Vagina (tissue), 2 donors: ENCODE measurements around the gene OPRD1. TPM values are rescaled to one million over a fixed set of nuclear protein-coding genes. Genes with fewer than 3 reads are reported as not detected.
"Not testable (repeated sequence)": the region's sequence is repeated elsewhere in the genome, so short reads cannot be mapped to it uniquely, and the experiment has no call there.

Experiments used
- DNase-seq, 2 donors: peaks; one replicate each; pipeline ENCODE4 v3.0.0-alpha.2; 2017; ENCODE audit errors: extremely low spot score in 2 of 2
- H3K27ac ChIP-seq: fragments of 200-600 bp; sonication (generic); one replicate; pipeline ENCODE4 v1.5.1; 2019
- H3K27me3 ChIP-seq: fragments of 200-600 bp; sonication (generic); one replicate; pipeline ENCODE4 v1.5.1; 2019
- H3K36me3 ChIP-seq, 2 donors: fragments of 200-600 bp; sonication (generic); one replicate each; pipeline ENCODE4 v1.5.1; 2017 to 2019
- H3K4me1 ChIP-seq: fragments of 200-600 bp; sonication (generic); one replicate; pipeline ENCODE4 v1.5.1; 2019
- H3K4me3 ChIP-seq, 2 donors: fragments of 200-600 bp; sonication (generic); 1 replicate in 1 of 2; 2 replicates in 1 of 2; pipeline ENCODE4 v1.5.1; 2016 to 2019
- H3K9me3 ChIP-seq: fragments of 200-600 bp; sonication (generic); one replicate; pipeline ENCODE4 v1.5.1; 2019
- POLR2A ChIP-seq, 2 donors: fragments of 450-650 bp; IDR thresholded peaks; one replicate each; pipeline ENCODE4 v1.6.1; 2017; ENCODE audit warnings: antibody characterized with exemption in 2 of 2, mild to moderate bottlenecking in 2 of 2, moderate library complexity in 2 of 2
- POLR2AphosphoS5 ChIP-seq, 2 donors: sonication (generic); formaldehyde crosslinking; IDR thresholded peaks; one replicate each; pipeline ENCODE4 v1.9.0; 2017; ENCODE audit warnings: antibody characterized with exemption in 2 of 2, mild to moderate bottlenecking in 2 of 2, low read depth in 1 of 2; ENCODE audit not compliant: insufficient read depth in 1 of 2
- intact Hi-C: fragments of 100-400 bp; cut with DNase I; formaldehyde crosslinking; loops from one replicate; pipeline ENCODE4 v1.15.1; 2023
- total RNA-seq: library from RNA; depleted of rRNA; stranded (reverse); fragments of >200 nt; gene quantifications from one replicate; pipeline ENCODE4 v1.2.3, GENCODE V29; 2016
- TF ChIP-seq, protein P1 (sequence below), 3 experiments: fragments of 450-650 bp in 2 of 3; fragments of 200-600 bp in 1 of 3; sonication (generic) in 1 of 3; IDR thresholded peaks; one replicate each; pipeline ENCODE4 v1.5.1; 2017 to 2019; ENCODE audit warnings: antibody characterized with exemption in 3 of 3, mild to moderate bottlenecking in 2 of 3, moderate library complexity in 2 of 3

OPRD1 gene
- total RNA-seq, 1 donor from 2014 or later: 2.2 TPM

DNA sequence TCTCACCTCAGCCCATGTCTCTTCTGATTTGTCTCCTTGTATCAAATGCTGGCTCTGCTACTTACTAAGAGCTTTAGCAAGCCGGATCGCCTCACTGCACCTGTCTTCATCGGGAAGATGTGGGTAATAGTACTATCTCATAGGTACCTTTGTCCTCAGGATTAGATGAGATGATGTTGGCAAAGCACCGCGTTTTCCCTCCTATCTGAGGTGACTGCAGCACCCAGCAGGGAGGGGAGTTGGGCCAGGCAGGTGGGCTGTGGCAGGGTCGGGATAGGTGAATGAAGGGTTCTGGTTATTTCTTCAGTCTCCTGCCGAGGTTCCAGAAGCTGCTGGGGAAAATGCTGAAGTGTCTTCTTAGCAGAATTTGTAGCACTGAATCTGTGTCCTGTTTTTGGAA is 5.2 kb downstream of the OPRD1 start:
- no peaks in the 10 kb centered on the region for H3K4me1 ChIP-seq
- no peak overlapping the region for H3K27ac ChIP-seq
- no peaks in the 10 kb centered on the region for H3K36me3 ChIP-seq
- no peak overlapping the region for H3K4me3 ChIP-seq
- intact Hi-C loops: no loop called here
- H3K9me3 ChIP-seq: no peaks in the 10 kb centered on the region
- DNase-seq: no peak
- peaks cover 4% of the 10 kb centered on the region for H3K27me3 ChIP-seq
- no peak for TF ChIP-seq POLR2AphosphoS5 (IDR thresholded peaks at IDR 0.05; ENCODE audit: insufficient read depth in 1 of 2, low read depth in 1 of 2)
- TF ChIP-seq, protein P1, sequence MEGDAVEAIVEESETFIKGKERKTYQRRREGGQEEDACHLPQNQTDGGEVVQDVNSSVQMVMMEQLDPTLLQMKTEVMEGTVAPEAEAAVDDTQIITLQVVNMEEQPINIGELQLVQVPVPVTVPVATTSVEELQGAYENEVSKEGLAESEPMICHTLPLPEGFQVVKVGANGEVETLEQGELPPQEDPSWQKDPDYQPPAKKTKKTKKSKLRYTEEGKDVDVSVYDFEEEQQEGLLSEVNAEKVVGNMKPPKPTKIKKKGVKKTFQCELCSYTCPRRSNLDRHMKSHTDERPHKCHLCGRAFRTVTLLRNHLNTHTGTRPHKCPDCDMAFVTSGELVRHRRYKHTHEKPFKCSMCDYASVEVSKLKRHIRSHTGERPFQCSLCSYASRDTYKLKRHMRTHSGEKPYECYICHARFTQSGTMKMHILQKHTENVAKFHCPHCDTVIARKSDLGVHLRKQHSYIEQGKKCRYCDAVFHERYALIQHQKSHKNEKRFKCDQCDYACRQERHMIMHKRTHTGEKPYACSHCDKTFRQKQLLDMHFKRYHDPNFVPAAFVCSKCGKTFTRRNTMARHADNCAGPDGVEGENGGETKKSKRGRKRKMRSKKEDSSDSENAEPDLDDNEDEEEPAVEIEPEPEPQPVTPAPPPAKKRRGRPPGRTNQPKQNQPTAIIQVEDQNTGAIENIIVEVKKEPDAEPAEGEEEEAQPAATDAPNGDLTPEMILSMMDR (IDR thresholded peaks at IDR 0.05): no peak
- no peak for TF ChIP-seq POLR2A (IDR thresholded peaks at IDR 0.05)

DNA sequence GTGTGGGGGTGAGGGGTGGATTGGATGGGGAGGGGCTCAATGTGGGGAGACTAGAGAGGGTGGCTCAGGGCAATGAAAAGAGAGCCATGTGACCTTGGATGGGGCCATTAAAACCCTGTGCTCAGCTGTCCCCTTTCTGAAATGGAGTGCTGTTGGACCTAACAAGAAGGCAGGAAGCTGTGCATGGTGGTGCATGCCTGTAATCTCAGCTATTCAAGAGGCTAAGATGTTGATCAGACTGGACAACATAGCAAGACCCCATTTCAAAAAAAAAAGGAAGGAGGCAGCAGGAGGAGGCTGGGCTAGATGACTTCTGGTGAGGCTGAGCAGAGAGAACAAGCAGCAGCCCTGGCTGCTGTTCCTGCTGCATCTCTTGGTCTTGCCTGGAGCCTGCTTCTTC is 7.0 kb downstream of the OPRD1 start:
- Histone ChIP-seq H3K27me3 (peaks cover under 1% of the 10 kb centered on the region), H3K36me3 (no peaks in the 10 kb centered on the region), H3K27ac (no peak overlapping the region), H3K4me1 (no peaks in the 10 kb centered on the region), H3K4me3 (no peak overlapping the region), H3K9me3 (no peaks in the 10 kb centered on the region)
- intact Hi-C loops: no loop called here
- TF ChIP-seq, protein P1 (IDR thresholded peaks at IDR 0.05): no peak
- TF ChIP-seq POLR2A (IDR thresholded peaks at IDR 0.05) (no peak), POLR2AphosphoS5 (IDR thresholded peaks at IDR 0.05; ENCODE audit: insufficient read depth in 1 of 2, low read depth in 1 of 2) (no peak)
- no peak for DNase-seq

DNA sequence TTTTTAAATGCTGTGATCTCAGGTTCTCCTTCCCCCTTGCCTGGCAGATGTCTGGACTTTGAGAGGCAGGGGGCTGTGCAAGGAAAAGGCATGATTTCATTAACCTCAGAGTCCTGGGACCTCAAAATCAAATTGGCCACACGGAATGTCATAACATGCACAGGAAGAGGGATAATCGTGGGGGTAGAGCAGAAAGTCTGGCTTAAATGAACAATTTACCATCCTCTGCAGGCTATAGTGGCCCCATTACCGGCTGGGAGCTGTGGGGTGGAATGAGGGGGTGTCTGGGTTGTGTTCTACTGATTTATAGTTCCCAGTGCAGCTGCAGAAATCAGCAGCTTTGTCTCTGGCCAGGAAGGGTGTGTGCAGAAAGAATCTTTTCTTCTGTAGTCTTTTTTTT is 10.8 kb downstream of the OPRD1 start:
- Histone ChIP-seq H3K4me3 (no peak overlapping the region), H3K4me1 (no peaks in the 10 kb centered on the region), H3K9me3 (no peaks in the 10 kb centered on the region), H3K27me3 (no peaks in the 10 kb centered on the region), H3K27ac (no peak overlapping the region), H3K36me3 (no peaks in the 10 kb centered on the region)
- TF ChIP-seq, protein P1 (IDR thresholded peaks at IDR 0.05): no peak
- TF ChIP-seq POLR2AphosphoS5 (IDR thresholded peaks at IDR 0.05; ENCODE audit: insufficient read depth in 1 of 2, low read depth in 1 of 2) (no peak), POLR2A (IDR thresholded peaks at IDR 0.05) (no peak)
- intact Hi-C loops: no loop called here
- no peak for DNase-seq

DNA sequence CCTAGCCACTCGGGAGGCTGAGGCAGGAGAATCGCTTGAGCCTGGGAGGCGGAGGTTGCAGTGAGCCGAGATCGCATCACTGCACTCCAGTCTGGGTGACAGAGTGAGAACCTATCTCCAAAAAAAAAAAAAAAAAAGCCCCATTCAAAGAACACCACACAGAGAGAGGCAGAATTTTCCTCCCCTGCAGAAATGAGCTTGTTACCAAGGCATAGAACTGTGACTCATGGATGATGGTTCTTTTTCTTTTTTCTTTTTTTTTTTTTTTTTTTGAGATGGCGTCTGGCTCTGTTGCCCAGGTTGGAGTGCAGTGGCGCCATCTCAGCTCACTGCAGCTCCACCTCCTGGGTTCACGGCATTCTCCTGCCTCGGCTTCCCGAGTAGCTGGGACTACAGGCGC is 12.1 kb downstream of the OPRD1 start:
- H3K27ac ChIP-seq, intact Hi-C loops, DNase-seq, H3K27me3 ChIP-seq, H3K4me3 ChIP-seq, H3K9me3 ChIP-seq, H3K36me3 ChIP-seq, H3K4me1 ChIP-seq: not testable (repeated sequence)

DNA sequence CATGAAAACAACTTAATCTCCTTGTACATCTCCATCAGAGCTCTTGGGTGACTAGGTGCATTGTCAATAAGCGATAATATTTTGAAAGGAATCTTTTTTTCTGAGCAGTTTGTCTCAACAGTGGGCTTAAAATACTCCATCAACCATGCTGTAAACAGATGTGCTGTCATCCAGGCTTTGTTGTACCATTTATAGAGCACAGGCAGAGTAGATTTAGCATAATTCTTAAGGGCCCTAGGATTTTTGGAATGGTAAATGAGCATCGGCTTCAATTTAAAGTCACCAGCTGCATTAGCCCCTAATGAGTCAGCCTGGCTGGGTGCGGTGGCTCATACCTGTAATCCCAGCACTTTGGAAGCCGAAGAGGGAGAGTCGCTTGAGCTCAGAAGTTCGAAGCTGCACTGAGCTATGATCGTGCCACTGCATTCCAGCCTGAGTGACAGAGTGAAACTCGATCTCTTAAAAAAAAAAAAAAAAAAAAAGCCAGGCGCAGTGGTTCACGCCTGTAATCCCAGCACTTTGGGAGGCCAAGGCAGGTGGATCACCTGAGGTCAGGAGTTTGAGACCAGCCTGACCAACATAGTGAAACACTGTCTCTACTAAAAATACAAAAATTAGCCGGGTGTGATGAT is 16.4 kb downstream of the OPRD1 start:
- H3K36me3 ChIP-seq, DNase-seq, H3K27ac ChIP-seq, H3K9me3 ChIP-seq, H3K4me1 ChIP-seq, H3K27me3 ChIP-seq, intact Hi-C loops, H3K4me3 ChIP-seq: not testable (repeated sequence)

DNA sequence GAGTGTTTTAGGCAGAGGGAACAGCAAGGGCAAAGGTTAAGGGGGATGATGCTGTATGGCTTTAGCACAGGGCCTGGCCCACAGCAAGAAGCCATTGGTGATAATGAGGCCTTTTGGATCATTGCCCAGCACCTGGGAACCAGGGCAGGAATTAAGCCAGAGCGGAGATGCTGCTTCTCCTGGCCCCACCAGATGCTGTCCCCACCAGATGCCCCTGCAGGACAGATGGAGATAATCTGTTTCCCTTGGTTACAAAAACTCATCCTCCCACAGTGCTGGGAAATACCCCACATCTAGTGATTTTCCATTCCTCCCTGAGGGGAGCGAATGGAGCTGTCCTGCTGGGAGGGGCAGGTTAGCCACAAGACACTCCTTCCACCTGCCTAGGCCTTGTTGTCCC is 18.8 kb downstream of the OPRD1 start:
- Histone ChIP-seq H3K36me3 (no peaks in the 10 kb centered on the region), H3K9me3 (no peaks in the 10 kb centered on the region), H3K4me1 (no peaks in the 10 kb centered on the region), H3K4me3 (no peak overlapping the region), H3K27me3 (no peaks in the 10 kb centered on the region), H3K27ac (no peak overlapping the region)
- TF ChIP-seq, protein P1 (IDR thresholded peaks at IDR 0.05): no peak
- TF ChIP-seq POLR2AphosphoS5 (IDR thresholded peaks at IDR 0.05; ENCODE audit: insufficient read depth in 1 of 2, low read depth in 1 of 2) (no peak), POLR2A (IDR thresholded peaks at IDR 0.05) (no peak)
- DNase-seq: no peak
- intact Hi-C loops: no loop called here
